ENCODE results near the gene CIROP. TPM values are rescaled to one million over a fixed set of nuclear protein-coding genes. Genes with fewer than 3 reads are reported as not detected.

CIROP gene
- total and polyA plus RNA-seq, 9 of the 15 experiments (the other 6 are each of a cell fraction or from before 2014, with no cell fraction given): not detected

- TF ChIP-seq CTCFL (IDR thresholded peaks at IDR 0.05; ENCODE audit: borderline replicate concordance, insufficient read depth, low read depth, low read length, poor library complexity, severe bottlenecking): no peak
- peak; percentile 66 for TF ChIP-seq TFE3 (CRISPR knock-in tag; IDR thresholded peaks at IDR 0.05)
- no peak for TF ChIP-seq ZNF408 (CRISPR knock-in tag; IDR thresholded peaks at IDR 0.05; ENCODE audit: low read depth)
- TF ChIP-seq HDAC3 (IDR thresholded peaks at IDR 0.05; ENCODE audit: borderline replicate concordance, partially characterized antibody): peak; percentile 97
- TF ChIP-seq USF1 (CRISPR knock-in tag; IDR thresholded peaks at IDR 0.05): peak; percentile 80
- no peak for TF ChIP-seq NFRKB (IDR thresholded peaks at IDR 0.05; ENCODE audit: low read depth)
- TF ChIP-seq AFF1 (IDR thresholded peaks at IDR 0.05; ENCODE audit: low read depth in 1 of 2, partially characterized antibody in 2 of 2): peak in 1 of 2 experiments; percentile 48
- peak; percentile 42; the same call in 1 of the 2 replicates for TF ChIP-seq ATF7 (IDR thresholded peaks at IDR 0.05)
- peak; percentile 93 for TF ChIP-seq FOXM1 (IDR thresholded peaks at IDR 0.05; ENCODE audit: low read depth)
- no peak for TF ChIP-seq FOXM1 (CRISPR knock-in tag; IDR thresholded peaks at IDR 0.05; ENCODE audit: low read depth)
- no peak for TF ChIP-seq BCL6 (CRISPR knock-in tag; IDR thresholded peaks at IDR 0.05)
- TF ChIP-seq SIX5 (IDR thresholded peaks at IDR 0.05; ENCODE audit: borderline replicate concordance in 1 of 2, insufficient read depth in 1 of 2, low read depth in 1 of 2, low read length in 2 of 2): no peak
- no peak for TF ChIP-seq TBP (optimal IDR thresholded peaks at IDR 0.05; ENCODE audit: low read depth, low read length)
- no peak for TF ChIP-seq PREB (CRISPR knock-in tag; IDR thresholded peaks at IDR 0.05)
- TF ChIP-seq SMARCA4 (IDR thresholded peaks at IDR 0.05): peak; percentile 97
- no peak for TF ChIP-seq KAT8 (IDR thresholded peaks at IDR 0.05; ENCODE audit: low read depth)
- TF ChIP-seq ADNP (tag; IDR thresholded peaks at IDR 0.05): no peak
- no peak for TF ChIP-seq PYGO2 (tag; IDR thresholded peaks at IDR 0.05)
- no peak for TF ChIP-seq RBM25 (IDR thresholded peaks at IDR 0.05; ENCODE audit: low read depth, low read length, severe bottlenecking)
These were observed 41.6 kb upstream of the CIROP start (continued) for GRCh38 chr14:23146351-23146910.

Measured in K562 (cell line).